Tibial nerve (tissue), 4 donors: ENCODE results near the gene PRPSAP2.

ENCODE experiments used
- EP300 ChIP-seq, 2 donors: sonication (generic); formaldehyde crosslinking; IDR thresholded peaks; one replicate each; pipeline ENCODE4 v1.6.1; 2017; ENCODE audit warnings: antibody characterized with exemption in 2 of 2, mild to moderate bottlenecking in 1 of 2
- POLR2A ChIP-seq, 2 donors: fragments of 450-650 bp; IDR thresholded peaks; one replicate each; pipeline ENCODE4 v1.6.1; 2017; ENCODE audit warnings: antibody characterized with exemption in 2 of 2, mild to moderate bottlenecking in 2 of 2, moderate library complexity in 2 of 2
- TF ChIP-seq, protein P1 (sequence below), 5 experiments: fragments of 200-600 bp in 3 of 5; fragments of 450-650 bp in 2 of 5; sonication (generic) in 3 of 5; IDR thresholded peaks; one replicate each; pipeline ENCODE4 v1.5.1; 2016 to 2019; ENCODE audit warnings: antibody characterized with exemption in 5 of 5, mild to moderate bottlenecking in 3 of 5, moderate library complexity in 2 of 5

DNA sequence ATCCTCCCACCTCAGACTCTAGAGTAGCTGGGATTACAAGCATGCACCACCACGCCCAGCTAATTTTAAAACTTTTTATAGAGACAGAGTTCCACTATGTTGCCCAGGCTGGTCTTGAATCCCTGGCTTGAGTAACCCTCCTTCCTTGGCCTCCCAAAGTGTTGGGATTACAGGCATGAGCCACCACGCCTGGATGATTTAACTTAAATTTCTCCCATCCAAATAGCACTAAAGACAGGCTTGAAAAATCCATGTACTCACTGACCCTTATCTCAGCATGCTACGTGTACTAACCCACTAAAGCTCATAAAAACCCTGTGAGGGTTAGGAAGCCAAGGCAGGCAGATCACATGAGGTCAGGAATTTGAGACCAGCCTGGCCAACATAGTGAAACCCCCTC, 98.7 kb downstream of the PRPSAP2 start:
- TF ChIP-seq POLR2A (IDR thresholded peaks at IDR 0.05): no peak
- TF ChIP-seq, protein P1, sequence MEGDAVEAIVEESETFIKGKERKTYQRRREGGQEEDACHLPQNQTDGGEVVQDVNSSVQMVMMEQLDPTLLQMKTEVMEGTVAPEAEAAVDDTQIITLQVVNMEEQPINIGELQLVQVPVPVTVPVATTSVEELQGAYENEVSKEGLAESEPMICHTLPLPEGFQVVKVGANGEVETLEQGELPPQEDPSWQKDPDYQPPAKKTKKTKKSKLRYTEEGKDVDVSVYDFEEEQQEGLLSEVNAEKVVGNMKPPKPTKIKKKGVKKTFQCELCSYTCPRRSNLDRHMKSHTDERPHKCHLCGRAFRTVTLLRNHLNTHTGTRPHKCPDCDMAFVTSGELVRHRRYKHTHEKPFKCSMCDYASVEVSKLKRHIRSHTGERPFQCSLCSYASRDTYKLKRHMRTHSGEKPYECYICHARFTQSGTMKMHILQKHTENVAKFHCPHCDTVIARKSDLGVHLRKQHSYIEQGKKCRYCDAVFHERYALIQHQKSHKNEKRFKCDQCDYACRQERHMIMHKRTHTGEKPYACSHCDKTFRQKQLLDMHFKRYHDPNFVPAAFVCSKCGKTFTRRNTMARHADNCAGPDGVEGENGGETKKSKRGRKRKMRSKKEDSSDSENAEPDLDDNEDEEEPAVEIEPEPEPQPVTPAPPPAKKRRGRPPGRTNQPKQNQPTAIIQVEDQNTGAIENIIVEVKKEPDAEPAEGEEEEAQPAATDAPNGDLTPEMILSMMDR (IDR thresholded peaks at IDR 0.05): no peak
- TF ChIP-seq EP300 (IDR thresholded peaks at IDR 0.05): no peak
